Activated T-cell treated with anti-CD3 and anti-CD28 coated beads for 24 hours (primary cell): ENCODE measurements around the gene PYCR2.
A peak's percentile ranks its signal among the peaks of the same experiment; 100 is the strongest.
"Not testable (repeated sequence)": the region's sequence is repeated elsewhere in the genome, so short reads cannot be mapped to it uniquely, and the experiment has no call there.

Experiments
- DNase-seq: peaks from one replicate; pipeline ENCODE4 v3.0.0-alpha.2; 2020; ENCODE audit warnings: low read depth

The PYCR2 gene

GRCh38 chr1:225890346-225891228 lies 33.5 kb downstream of the PYCR2 start:
- no peak for DNase-seq

GRCh38 chr1:225889743-225890142 lies 34.3 kb downstream of the PYCR2 start:
- DNase-seq, result no peak

- DNase-seq, result no peak
These were observed 35.0 kb downstream of the PYCR2 start, which contains the start of gene LEFTY1 for GRCh38 chr1:225888898-225889601. Gene LEFTY1, minus strand, starts transcription at chr1:225889146. Its CDS starts 80 bp downstream, at chr1:225889066.

- no peak for DNase-seq
These were observed 35.7 kb downstream of the PYCR2 start for GRCh38 chr1:225888289-225888897.

- DNase-seq, result not testable (repeated sequence)
These were observed 36.3 kb downstream of the PYCR2 start for GRCh38 chr1:225887554-225888288.

- no peak for DNase-seq
These were observed 37.1 kb downstream of the PYCR2 start for GRCh38 chr1:225887030-225887314.

GRCh38 chr1:225886159-225887029 lies 37.7 kb downstream of the PYCR2 start:
- DNase-seq, result no peak

GRCh38 chr1:225885336-225885735 lies 38.7 kb downstream of the PYCR2 start:
- no peak for DNase-seq

- no peak for DNase-seq
These were observed 40.3 kb downstream of the PYCR2 start for GRCh38 chr1:225883616-225884265.

GRCh38 chr1:225882694-225883615 lies 41.1 kb downstream of the PYCR2 start:
- DNase-seq, result peak; percentile 26

- peak; percentile 78 for DNase-seq
These were observed 41.9 kb downstream of the PYCR2 start, which contains the start of gene TMEM63A for GRCh38 chr1:225881959-225882693. Gene TMEM63A, minus strand, starts transcription at chr1:225882380. Its CDS starts 4,800 bp downstream, at chr1:225877580.

GRCh38 chr1:225881081-225881958 lies 42.7 kb downstream of the PYCR2 start:
- peak; percentile 23 for DNase-seq

GRCh38 chr1:225880636-225881035 lies 43.4 kb downstream of the PYCR2 start:
- no peak for DNase-seq

- DNase-seq, result no peak
These were observed 43.8 kb downstream of the PYCR2 start for GRCh38 chr1:225880222-225880588.

- no peak for DNase-seq
These were observed 44.4 kb downstream of the PYCR2 start for GRCh38 chr1:225879521-225880221.

- DNase-seq, result no peak
These were observed 45.8 kb downstream of the PYCR2 start for GRCh38 chr1:225878282-225878681.

GRCh38 chr1:225877580-225877979 lies 46.5 kb downstream of the PYCR2 start:
- DNase-seq, result no peak
